Activated CD8-positive, alpha-beta T cell treated with anti-CD3 and anti-CD28 coated beads, Interleukin-2, amount 10 ng/mL, durations not matched to agents 7 days and 5 days (primary cell): ENCODE results near the gene GTF2H4. TPM values are rescaled to one million over a fixed set of nuclear protein-coding genes. Genes with fewer than 3 reads are reported as not detected.

Source experiments
- ATAC-seq: fragments of 150-1000 bp; cut with Tn5 transposase; one replicate; pipeline ENCODE4 v1.10.0; 2021; ENCODE audit warnings: moderate library complexity
- CTCF ChIA-PET: fragments of 350-600 bp; sonication (Branson Sonifier 250); formaldehyde crosslinking; loops from one replicate; lab custom pipeline; 2021; ENCODE audit warnings: antibody characterized with exemption; lab: Charles Lee
- POLR2A ChIA-PET: fragments of 350-600 bp; sonication (Branson Sonifier 250); formaldehyde crosslinking; loops from one replicate; lab custom pipeline; 2021; ENCODE audit warnings: antibody characterized with exemption; lab: Charles Lee
- DNase-seq: peaks from one replicate; pipeline ENCODE4 v3.0.0-alpha.2; 2020
- H3K27ac Mint-ChIP-seq: one replicate; pipeline ENCODE4 v1.8.0; 2021; ENCODE audit warnings: mild to moderate bottlenecking, mixed read lengths
- H3K27me3 Mint-ChIP-seq: one replicate; pipeline ENCODE4 v1.8.0; 2021; ENCODE audit warnings: low read depth, mixed read lengths
- H3K36me3 Mint-ChIP-seq: one replicate; pipeline ENCODE4 v1.8.0; 2021; ENCODE audit warnings: low read depth, mixed read lengths
- H3K4me1 Mint-ChIP-seq: one replicate; pipeline ENCODE4 v1.8.0; 2021; ENCODE audit warnings: low read depth, mixed read lengths
- H3K4me3 Mint-ChIP-seq: one replicate; pipeline ENCODE4 v1.8.0; 2021; ENCODE audit warnings: mild to moderate bottlenecking, mixed read lengths
- H3K9me3 Mint-ChIP-seq: one replicate; pipeline ENCODE4 v1.8.0; 2022; ENCODE audit warnings: mixed read lengths; ENCODE audit not compliant: insufficient read depth
- total RNA-seq, 2 experiments: library from RNA; stranded (reverse); gene quantifications; one replicate each; pipeline ENCODE4 v1.2.3, GENCODE V29; 2021

GTF2H4 gene
- total RNA-seq, 2 experiments from 2014 or later: 30.0 to 30.1 TPM

DNA sequence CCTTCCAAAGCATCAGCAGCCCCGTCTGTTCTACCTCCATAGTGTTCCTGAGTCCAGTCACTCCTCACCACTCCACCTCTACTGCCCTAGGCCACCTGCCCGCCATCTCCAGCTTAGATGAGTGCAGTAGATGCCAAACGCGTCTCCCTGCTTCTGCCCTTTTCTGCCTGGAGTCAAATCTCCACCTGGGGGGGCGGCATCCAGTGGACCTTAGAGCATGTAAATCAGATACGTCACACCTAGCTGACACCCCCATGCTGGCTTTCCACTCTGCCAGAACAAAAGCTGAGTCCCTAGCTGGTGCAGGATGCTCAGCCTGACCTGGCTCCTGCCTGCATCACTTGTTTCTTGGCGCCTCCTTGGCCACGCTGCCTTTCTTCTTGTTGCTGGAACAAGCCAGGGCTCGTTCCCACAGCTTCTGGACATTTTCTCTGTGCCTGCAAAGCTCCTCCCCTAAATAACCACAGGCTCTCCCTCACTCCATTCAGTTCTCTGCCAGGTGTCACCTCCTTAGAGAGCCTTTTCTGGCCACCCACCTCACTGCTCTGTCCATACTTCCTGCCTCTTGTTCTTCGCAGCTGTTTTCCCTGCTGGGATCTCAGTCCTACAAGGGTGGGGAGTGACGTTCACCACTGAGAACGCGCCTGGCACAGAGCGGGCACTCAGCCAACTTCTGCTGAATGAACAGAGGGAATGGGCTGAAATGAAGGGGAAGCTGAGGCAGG lies 17.9 kb upstream of the GTF2H4 start:
- CTCF ChIA-PET: interaction anchor here (1.1 to 2.9 kb wide), 3 partner anchors 13 to 197 kb away, joined by 4 to 12 read pairs (median 5); no protein-coding TSS in a partner anchor
- Mint-ChIP-seq H3K4me1 (peaks cover 17% of the 10 kb centered on the region), H3K4me3 (no peak overlapping the region), H3K36me3 (no peaks in the 10 kb centered on the region), H3K27me3 (no peaks in the 10 kb centered on the region), H3K27ac (peak overlapping the region; percentile 50), H3K9me3 (no peaks in the 10 kb centered on the region)
- ATAC-seq: no peak
- POLR2A ChIA-PET: no interaction called here
- DNase-seq: no peak

DNA sequence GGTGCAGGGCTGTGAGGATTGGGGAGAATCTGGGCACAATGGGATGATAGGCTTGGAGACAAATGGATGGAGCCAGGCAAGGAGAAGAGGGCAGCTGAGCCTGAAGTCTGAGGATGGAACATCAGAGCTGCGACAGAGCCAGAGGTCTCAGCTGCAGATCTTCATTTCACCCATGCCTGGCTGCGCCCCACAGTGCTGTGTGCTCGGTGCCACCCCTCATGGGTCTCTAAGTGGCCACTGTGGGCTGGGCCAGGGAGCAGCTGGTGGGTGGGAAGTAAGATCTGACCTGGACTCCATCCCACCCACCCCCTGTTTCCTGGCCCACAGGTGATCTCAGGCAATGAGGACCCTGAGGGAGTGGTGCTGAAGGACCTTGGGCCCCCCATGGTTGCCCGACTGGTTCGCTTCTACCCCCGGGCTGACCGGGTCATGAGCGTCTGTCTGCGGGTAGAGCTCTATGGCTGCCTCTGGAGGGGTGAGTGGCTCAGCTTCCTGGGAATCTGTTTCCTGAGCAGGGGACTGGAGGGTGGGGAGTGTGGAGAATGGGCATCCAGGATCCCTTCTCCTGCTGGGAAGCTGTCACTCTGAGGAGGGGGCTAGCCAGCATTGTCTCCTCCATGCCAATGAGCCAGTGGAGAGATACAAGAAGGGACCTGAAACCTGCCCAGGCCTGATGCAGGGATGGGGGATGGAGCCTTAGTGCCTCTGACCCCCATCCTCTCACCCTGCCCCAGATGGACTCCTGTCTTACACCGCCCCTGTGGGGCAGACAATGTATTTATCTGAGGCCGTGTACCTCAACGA lies 17.2 kb upstream of the GTF2H4 start:
- DNase-seq: no peak
- no peak for ATAC-seq
- Mint-ChIP-seq H3K27me3 (no peaks in the 10 kb centered on the region), H3K27ac (peak overlapping the region; percentile 50), H3K4me3 (no peak overlapping the region), H3K9me3 (no peaks in the 10 kb centered on the region), H3K36me3 (no peaks in the 10 kb centered on the region), H3K4me1 (peaks cover 10% of the 10 kb centered on the region)
- CTCF ChIA-PET: interaction anchor here (2.9 kb wide), 1 partner anchor 14 kb away, joined by 12 read pairs; no protein-coding TSS in a partner anchor
- POLR2A ChIA-PET: no interaction called here

DNA sequence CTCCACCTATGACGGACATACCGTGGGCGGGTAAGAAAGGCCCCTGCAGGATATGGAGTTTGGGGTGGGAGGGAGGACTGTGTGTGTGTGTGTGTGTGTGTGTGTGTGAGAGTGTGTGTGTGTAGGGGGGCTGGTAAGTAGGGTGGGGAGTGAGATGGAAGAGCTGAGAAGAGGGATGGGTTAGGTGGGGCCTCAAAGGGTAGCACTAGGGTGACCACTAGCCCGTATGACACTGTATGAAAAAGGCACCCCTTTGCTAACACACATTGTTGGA lies 16.6 kb upstream of the GTF2H4 start:
- no peak overlapping the region for H3K4me3 Mint-ChIP-seq
- H3K36me3 Mint-ChIP-seq: no peaks in the 10 kb centered on the region
- ChIA-PET CTCF (no interaction called here), POLR2A (no interaction called here)
- DNase-seq (no peak), ATAC-seq (no peak)
- H3K4me1 Mint-ChIP-seq: peaks cover 5% of the 10 kb centered on the region
- no peaks in the 10 kb centered on the region for H3K9me3 Mint-ChIP-seq
- H3K27ac Mint-ChIP-seq: no peak overlapping the region
- H3K27me3 Mint-ChIP-seq: no peaks in the 10 kb centered on the region

DNA sequence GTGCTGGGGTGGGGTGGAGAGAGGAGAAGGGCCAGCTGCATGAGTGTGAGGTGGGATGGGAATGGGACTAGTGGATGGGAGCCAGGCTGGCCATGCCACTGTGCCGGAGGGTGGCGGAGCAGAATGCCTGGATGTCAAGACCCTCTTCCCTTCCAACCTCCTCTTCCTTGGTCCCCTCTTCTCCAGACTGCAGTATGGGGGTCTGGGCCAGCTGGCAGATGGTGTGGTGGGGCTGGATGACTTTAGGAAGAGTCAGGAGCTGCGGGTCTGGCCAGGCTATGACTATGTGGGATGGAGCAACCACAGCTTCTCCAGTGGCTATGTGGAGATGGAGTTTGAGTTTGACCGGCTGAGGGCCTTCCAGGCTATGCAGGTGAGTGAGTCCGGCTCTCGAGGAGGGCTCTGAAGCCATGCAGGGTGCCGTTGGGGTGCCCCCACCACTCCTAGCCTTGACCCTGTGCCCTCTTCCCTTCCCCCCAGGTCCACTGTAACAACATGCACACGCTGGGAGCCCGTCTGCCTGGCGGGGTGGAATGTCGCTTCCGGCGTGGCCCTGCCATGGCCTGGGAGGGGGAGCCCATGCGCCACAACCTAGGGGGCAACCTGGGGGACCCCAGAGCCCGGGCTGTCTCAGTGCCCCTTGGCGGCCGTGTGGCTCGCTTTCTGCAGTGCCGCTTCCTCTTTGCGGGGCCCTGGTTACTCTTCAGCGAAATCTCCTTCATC lies 16.0 kb upstream of the GTF2H4 start:
- no peak overlapping the region for H3K4me3 Mint-ChIP-seq
- no peak overlapping the region for H3K27ac Mint-ChIP-seq
- no peaks in the 10 kb centered on the region for H3K9me3 Mint-ChIP-seq
- ChIA-PET POLR2A (no interaction called here), CTCF (no interaction called here)
- DNase-seq: no peak
- no peaks in the 10 kb centered on the region for H3K27me3 Mint-ChIP-seq
- H3K4me1 Mint-ChIP-seq: no peaks in the 10 kb centered on the region
- H3K36me3 Mint-ChIP-seq: no peaks in the 10 kb centered on the region
- no peak for ATAC-seq

DNA sequence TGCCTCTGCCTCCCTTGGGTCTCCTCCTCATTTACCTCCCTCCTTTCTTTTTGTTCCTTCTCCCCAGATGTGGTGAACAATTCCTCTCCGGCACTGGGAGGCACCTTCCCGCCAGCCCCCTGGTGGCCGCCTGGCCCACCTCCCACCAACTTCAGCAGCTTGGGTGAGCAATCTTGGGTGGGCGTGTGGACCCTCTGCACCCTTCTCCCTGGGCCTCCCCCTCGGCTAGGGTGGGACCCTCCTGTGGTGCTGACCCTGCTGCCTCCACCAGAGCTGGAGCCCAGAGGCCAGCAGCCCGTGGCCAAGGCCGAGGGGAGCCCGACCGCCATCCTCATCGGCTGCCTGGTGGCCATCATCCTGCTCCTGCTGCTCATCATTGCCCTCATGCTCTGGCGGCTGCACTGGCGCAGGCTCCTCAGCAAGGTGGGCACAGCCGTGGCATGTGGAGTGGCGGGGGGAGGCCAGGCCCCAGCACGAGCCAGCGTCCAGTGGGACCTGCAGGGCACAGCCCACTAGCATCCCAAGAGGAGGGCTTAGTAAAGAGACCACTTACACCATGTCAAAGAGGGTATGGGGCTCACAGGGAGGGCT lies 14.9 kb upstream of the GTF2H4 start:
- no peak for ATAC-seq
- POLR2A ChIA-PET: no interaction called here
- CTCF ChIA-PET: no interaction called here

DNA sequence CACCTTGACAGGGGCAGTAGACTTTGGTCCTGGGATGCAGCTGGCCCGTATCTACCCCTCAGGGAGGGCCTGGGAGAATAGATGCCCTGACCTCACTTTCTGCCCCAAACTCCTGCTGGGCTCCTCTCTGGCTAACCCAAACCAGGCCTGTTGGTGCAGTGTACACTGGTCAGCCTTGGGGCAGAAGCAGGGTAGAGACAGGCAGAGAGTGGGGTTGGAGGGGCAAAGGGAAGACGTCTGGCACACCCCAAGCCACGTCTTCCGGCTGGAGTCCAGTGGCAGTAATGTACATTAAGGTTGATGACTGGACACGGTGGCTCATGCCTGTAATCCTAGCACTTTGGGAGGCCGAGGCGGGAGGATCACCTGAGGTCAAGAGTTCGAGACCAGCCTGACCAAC lies 14.3 kb upstream of the GTF2H4 start:
- DNase-seq (no peak), ATAC-seq (no peak)
- no peak overlapping the region for H3K27ac Mint-ChIP-seq
- ChIA-PET CTCF (no interaction called here), POLR2A (interaction anchor here (0.6 kb wide), 1 partner anchor 1446 kb away, joined by 4 read pairs; no protein-coding TSS in a partner anchor)
- no peaks in the 10 kb centered on the region for H3K27me3 Mint-ChIP-seq
- no peaks in the 10 kb centered on the region for H3K4me1 Mint-ChIP-seq
- H3K36me3 Mint-ChIP-seq: no peaks in the 10 kb centered on the region
- H3K4me3 Mint-ChIP-seq: no peak overlapping the region
- no peaks in the 10 kb centered on the region for H3K9me3 Mint-ChIP-seq

More for the DNA sequence above, 14.9 kb upstream of the GTF2H4 start:
- Mint-ChIP-seq H3K27ac (no peak overlapping the region), H3K4me1 (no peaks in the 10 kb centered on the region), H3K36me3 (no peaks in the 10 kb centered on the region), H3K9me3 (no peaks in the 10 kb centered on the region), H3K27me3 (no peaks in the 10 kb centered on the region), H3K4me3 (no peak overlapping the region)
- DNase-seq: no peak

DNA sequence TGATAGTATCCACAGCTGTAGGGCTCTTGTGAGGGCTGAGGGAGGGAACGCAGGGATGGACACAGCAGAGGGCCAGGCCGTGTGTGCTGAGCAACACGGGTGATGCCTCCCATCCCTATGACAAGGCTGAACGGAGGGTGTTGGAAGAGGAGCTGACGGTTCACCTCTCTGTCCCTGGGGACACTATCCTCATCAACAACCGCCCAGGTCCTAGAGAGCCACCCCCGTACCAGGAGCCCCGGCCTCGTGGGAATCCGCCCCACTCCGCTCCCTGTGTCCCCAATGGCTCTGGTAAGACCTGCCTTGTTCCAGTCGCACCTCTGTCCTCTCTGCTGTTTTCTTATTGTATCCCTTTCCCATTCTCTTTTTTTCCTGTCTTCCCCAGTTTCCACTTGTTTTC lies 13.6 kb upstream of the GTF2H4 start:
- Mint-ChIP-seq H3K36me3 (no peaks in the 10 kb centered on the region), H3K4me1 (no peaks in the 10 kb centered on the region), H3K9me3 (no peaks in the 10 kb centered on the region), H3K27ac (no peak overlapping the region), H3K27me3 (no peaks in the 10 kb centered on the region), H3K4me3 (no peak overlapping the region)
- DNase-seq: no peak
- POLR2A ChIA-PET: interaction anchor here (0.6 kb wide), 1 partner anchor 1446 kb away, joined by 4 read pairs; no protein-coding TSS in a partner anchor
- CTCF ChIA-PET: no interaction called here
- ATAC-seq: no peak

DNA sequence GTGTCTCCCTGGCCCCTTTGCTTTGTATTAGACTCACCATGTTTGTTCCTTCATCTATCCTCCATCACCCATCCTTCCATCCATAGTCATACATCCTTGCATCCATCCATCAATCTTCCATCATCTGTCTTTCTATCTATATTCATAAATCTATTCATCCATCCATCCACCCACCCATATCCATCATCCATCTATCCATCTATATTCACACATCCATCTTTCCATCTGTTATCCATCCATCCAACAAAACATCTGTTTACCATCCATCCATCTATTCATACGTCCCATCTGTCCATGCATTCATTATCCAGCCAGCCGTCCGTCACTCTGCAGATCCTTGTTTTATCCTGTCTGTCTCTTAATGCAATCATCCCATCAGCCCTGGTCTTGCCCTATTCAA lies 13.1 kb upstream of the GTF2H4 start:
- ChIA-PET POLR2A (no interaction called here), CTCF (interaction anchor here (1.0 to 1.5 kb wide), 2 partner anchors 72 to 185 kb away, joined by 3 read pairs; no protein-coding TSS in a partner anchor)
- DNase-seq (no peak), ATAC-seq (no peak)
- Mint-ChIP-seq H3K27me3 (no peaks in the 10 kb centered on the region), H3K27ac (no peak overlapping the region), H3K36me3 (no peaks in the 10 kb centered on the region), H3K4me1 (no peaks in the 10 kb centered on the region), H3K4me3 (no peak overlapping the region), H3K9me3 (no peaks in the 10 kb centered on the region)

DNA sequence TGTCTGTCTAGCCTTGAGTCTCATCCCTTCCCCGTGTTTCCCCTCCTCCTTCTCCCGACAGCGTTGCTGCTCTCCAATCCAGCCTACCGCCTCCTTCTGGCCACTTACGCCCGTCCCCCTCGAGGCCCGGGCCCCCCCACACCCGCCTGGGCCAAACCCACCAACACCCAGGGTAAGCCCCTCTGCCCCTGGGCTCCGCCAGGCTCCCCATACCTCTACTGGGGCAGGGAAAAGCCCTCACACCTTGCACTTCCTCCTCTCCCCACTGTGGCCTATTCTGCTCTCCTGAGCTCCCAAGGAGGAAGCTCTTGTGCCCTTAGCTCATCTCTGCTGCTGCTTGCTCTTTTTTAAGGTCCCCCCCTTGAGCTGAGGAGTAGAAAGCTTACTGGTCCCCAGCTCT lies 12.7 kb upstream of the GTF2H4 start:
- no peak overlapping the region for H3K4me3 Mint-ChIP-seq
- no peak for DNase-seq
- no peaks in the 10 kb centered on the region for H3K36me3 Mint-ChIP-seq
- no peaks in the 10 kb centered on the region for H3K9me3 Mint-ChIP-seq
- POLR2A ChIA-PET: no interaction called here
- no peaks in the 10 kb centered on the region for H3K4me1 Mint-ChIP-seq
- H3K27me3 Mint-ChIP-seq: no peaks in the 10 kb centered on the region
- CTCF ChIA-PET: interaction anchor here (1.0 to 1.5 kb wide), 2 partner anchors 72 to 184 kb away, joined by 3 read pairs; no protein-coding TSS in a partner anchor
- ATAC-seq: no peak
- H3K27ac Mint-ChIP-seq: no peak overlapping the region

DNA sequence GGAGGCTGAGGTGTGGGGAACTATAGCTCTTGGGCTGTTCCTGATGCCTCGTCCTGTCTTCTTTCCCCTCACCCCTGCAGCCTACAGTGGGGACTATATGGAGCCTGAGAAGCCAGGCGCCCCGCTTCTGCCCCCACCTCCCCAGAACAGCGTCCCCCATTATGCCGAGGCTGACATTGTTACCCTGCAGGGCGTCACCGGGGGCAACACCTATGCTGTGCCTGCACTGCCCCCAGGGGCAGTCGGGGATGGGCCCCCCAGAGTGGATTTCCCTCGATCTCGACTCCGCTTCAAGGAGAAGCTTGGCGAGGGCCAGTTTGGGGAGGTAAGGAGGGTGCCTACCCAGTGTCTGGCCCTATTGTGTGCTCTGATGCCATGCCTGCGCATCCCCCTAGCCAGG lies 11.5 kb upstream of the GTF2H4 start:
- no peaks in the 10 kb centered on the region for H3K36me3 Mint-ChIP-seq
- DNase-seq (no peak), ATAC-seq (no peak)
- ChIA-PET CTCF (interaction anchor here (1.5 kb wide), 1 partner anchor 183 kb away, joined by 3 read pairs; no protein-coding TSS in a partner anchor), POLR2A (interaction anchor here (0.9 kb wide), 1 partner anchor 11 kb away, joined by 3 read pairs; no protein-coding TSS in a partner anchor)
- H3K4me1 Mint-ChIP-seq: no peaks in the 10 kb centered on the region
- H3K27ac Mint-ChIP-seq: no peak overlapping the region
- no peaks in the 10 kb centered on the region for H3K27me3 Mint-ChIP-seq
- H3K9me3 Mint-ChIP-seq: no peaks in the 10 kb centered on the region
- no peak overlapping the region for H3K4me3 Mint-ChIP-seq

DNA sequence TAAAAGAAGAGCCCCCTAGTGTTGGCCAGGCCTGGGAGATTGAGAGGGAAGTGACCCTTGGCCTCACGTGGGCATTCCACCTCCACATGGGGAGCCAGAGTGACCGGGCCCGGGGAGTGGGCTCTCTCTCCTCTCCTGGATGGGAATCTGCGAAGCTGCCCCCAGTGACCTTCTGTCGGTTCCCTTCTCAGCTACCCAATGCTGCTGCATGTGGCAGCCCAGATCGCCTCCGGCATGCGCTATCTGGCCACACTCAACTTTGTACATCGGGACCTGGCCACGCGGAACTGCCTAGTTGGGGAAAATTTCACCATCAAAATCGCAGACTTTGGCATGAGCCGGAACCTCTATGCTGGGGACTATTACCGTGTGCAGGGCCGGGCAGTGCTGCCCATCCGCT lies 10.1 kb upstream of the GTF2H4 start:
- Mint-ChIP-seq H3K9me3 (no peaks in the 10 kb centered on the region), H3K4me3 (no peak overlapping the region), H3K4me1 (peaks cover 9% of the 10 kb centered on the region), H3K27ac (no peak overlapping the region), H3K36me3 (no peaks in the 10 kb centered on the region), H3K27me3 (no peaks in the 10 kb centered on the region)
- ATAC-seq: no peak
- ChIA-PET CTCF (no interaction called here), POLR2A (no interaction called here)
- no peak for DNase-seq
